Activated naive CD4-positive, alpha-beta T cell treated with anti-CD3 and anti-CD28 coated beads, Interleukin-2, amount 10 ng/mL, durations not matched to agents 5 hours and 36 hours (primary cell): Measurements from ENCODE around the gene PLA2G6. TPM values are rescaled to one million over a fixed set of nuclear protein-coding genes. Genes with fewer than 3 reads are reported as not detected.

Experiments
- total RNA-seq, 2 experiments: library from RNA; stranded (reverse); gene quantifications; one replicate each; pipeline ENCODE4 v1.2.3, GENCODE V29; 2021

Gene PLA2G6
- 10 to 100 TPM; 84.4 to 95.5 TPM for total RNA-seq

GRCh38 chr22:38181453-38182200 is at the start of gene PLA2G6:
TSS of gene PLA2G6 (minus strand) at chr22:38181830. CDS start at chr22:38169426, 12,404 bp downstream.

GRCh38 chr22:38201711-38202436 is 20.2 kb upstream of the PLA2G6 start, which contains the start of gene MAFF:
TSS of gene MAFF (plus strand) at chr22:38201994. CDS start at chr22:38213854, 11,860 bp downstream.

GRCh38 chr22:38110008-38110862 is 71.4 kb downstream of the PLA2G6 start, which contains the start of gene BAIAP2L2:
TSS of gene BAIAP2L2 (minus strand) at chr22:38110684. CDS start at chr22:38110525, 159 bp downstream.

GRCh38 chr22:38083931-38084631 is 97.5 kb downstream of the PLA2G6 start, which contains the start of gene SLC16A8:
TSS of gene SLC16A8 (minus strand) at chr22:38084184. CDS start at chr22:38082873, 1,311 bp downstream.

Other genes with a start within 250 kb of the PLA2G6 start
- gene C22orf23, start 228.2 kb downstream of the PLA2G6 start, total RNA-seq, result not detected
- 10 to 100 TPM; 54.7 to 56.1 TPM for gene POLR2F, start 228.1 kb downstream of the PLA2G6 start, total RNA-seq
- not detected for gene SOX10, start 197.3 kb downstream of the PLA2G6 start, total RNA-seq
- gene PICK1, start 124.4 kb downstream of the PLA2G6 start, total RNA-seq, result 10 to 100 TPM; 16.5 to 19.0 TPM
- gene SLC16A8, start 97.6 kb downstream of the PLA2G6 start, total RNA-seq, result not detected
- gene BAIAP2L2, start 71.1 kb downstream of the PLA2G6 start, total RNA-seq, result 1 to 10 TPM in 1 of 2 experiments, under 1 TPM in 1; 0.78 to 1.1 TPM
- gene MAFF, start 20.2 kb upstream of the PLA2G6 start, total RNA-seq, result 1 to 10 TPM; 8.4 to 8.8 TPM
- gene TMEM184B, start 91.2 kb upstream of the PLA2G6 start, total RNA-seq, result 10 to 100 TPM; 39.6 to 39.9 TPM
- 10 to 100 TPM; 75.9 to 76.2 TPM for gene CSNK1E, start 135.6 kb upstream of the PLA2G6 start, total RNA-seq